Activated CD4-positive, alpha-beta T cell treated with anti-CD3 and anti-CD28 coated beads for 36 hours (primary cell): Measurements from ENCODE around the gene WDR76. TPM values are rescaled to one million over a fixed set of nuclear protein-coding genes. Genes with fewer than 3 reads are reported as not detected.
"Not testable (repeated sequence)": the region's sequence is repeated elsewhere in the genome, so short reads cannot be mapped to it uniquely, and the experiment has no call there.

Experiments
- ATAC-seq: fragments of 200-7000 bp; cut with Tn5 transposase; one replicate; pipeline ENCODE4 v1.10.0; 2021; ENCODE audit warnings: mild to moderate bottlenecking, moderate library complexity
- CTCF ChIA-PET: fragments of 350-600 bp; sonication (Branson Sonifier 250); formaldehyde crosslinking; loops from one replicate; lab custom pipeline; 2021; ENCODE audit warnings: antibody characterized with exemption; lab: Charles Lee
- POLR2A ChIA-PET: fragments of 350-600 bp; sonication (Branson Sonifier 250); formaldehyde crosslinking; loops from one replicate; lab custom pipeline; 2021; ENCODE audit warnings: antibody characterized with exemption, inconsistent platforms; lab: Charles Lee
- DNase-seq: peaks from one replicate; pipeline ENCODE4 v3.0.0-alpha.2; 2020
- H3K27ac Mint-ChIP-seq: one replicate; pipeline ENCODE4 v1.8.0; 2021; ENCODE audit warnings: mixed read lengths
- H3K27me3 Mint-ChIP-seq: one replicate; pipeline ENCODE4 v1.8.0; 2021; ENCODE audit warnings: mixed read lengths
- H3K36me3 Mint-ChIP-seq: one replicate; pipeline ENCODE4 v1.8.0; 2021; ENCODE audit warnings: low read depth, mixed read lengths
- H3K4me1 Mint-ChIP-seq: one replicate; pipeline ENCODE4 v1.8.0; 2021; ENCODE audit warnings: mixed read lengths
- H3K4me3 Mint-ChIP-seq: one replicate; pipeline ENCODE4 v1.8.0; 2021; ENCODE audit warnings: mild to moderate bottlenecking, moderate library complexity, mixed read lengths
- H3K9me3 Mint-ChIP-seq: one replicate; pipeline ENCODE4 v1.8.0; 2021; ENCODE audit warnings: low read depth, mixed read lengths
- intact Hi-C, 2 experiments: fragments of 100-400 bp; cut with DNase I in 1 of 2; cut with micrococcal nuclease in 1 of 2; formaldehyde crosslinking; loops; one replicate each; pipeline versions ENCODE4 v1.14.2 to v1.15.1; 2022 to 2024; cut with DNase I, micrococcal nuclease
- total RNA-seq, 2 experiments: library from RNA; stranded (reverse); gene quantifications; one replicate each; pipeline ENCODE4 v1.2.3, GENCODE V29; 2021

Gene WDR76
- total RNA-seq, 2 experiments from 2014 or later = 75.4 to 95.2 TPM

DNA sequence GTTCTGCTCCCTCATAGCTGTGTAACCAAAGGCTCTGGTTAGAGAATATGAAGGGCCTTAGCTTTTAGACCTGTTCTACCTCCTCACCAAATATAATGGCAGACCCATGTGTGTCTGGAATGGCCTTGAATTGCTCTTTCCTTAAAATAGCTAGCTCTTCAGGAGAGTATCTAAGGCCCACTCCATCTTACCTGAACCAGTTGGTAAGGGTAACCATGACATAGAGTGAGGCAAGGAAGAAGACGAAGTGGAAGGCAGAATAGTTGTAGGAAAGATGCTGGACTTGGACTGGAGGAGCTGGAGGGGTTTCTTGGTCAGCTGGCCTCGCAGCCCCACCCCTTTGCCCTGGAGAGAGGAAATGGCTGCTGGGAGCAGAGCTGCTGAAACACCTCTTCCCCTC, 31.6 kb upstream of the WDR76 start:
- H3K4me3 Mint-ChIP-seq = no peak overlapping the region
- H3K4me1 Mint-ChIP-seq = peaks cover 58% of the 10 kb centered on the region
- H3K27ac Mint-ChIP-seq = no peak overlapping the region
- intact Hi-C loops = no loop called here
- no peak for DNase-seq
- H3K9me3 Mint-ChIP-seq = no peaks in the 10 kb centered on the region
- no peak for ATAC-seq
- CTCF ChIA-PET = interaction anchor here (0.7 to 1.1 kb wide), 4 partner anchors 20 to 354 kb away, joined by 3 to 4 read pairs (median 3); partner anchors contain the start of gene MFAP1
- H3K36me3 Mint-ChIP-seq = peaks cover 70% of the 10 kb centered on the region
- no peaks in the 10 kb centered on the region for H3K27me3 Mint-ChIP-seq
- POLR2A ChIA-PET = interaction anchor here (2.1 kb wide), 1 partner anchor 9 kb away, joined by 5 read pairs; no protein-coding TSS in a partner anchor

DNA sequence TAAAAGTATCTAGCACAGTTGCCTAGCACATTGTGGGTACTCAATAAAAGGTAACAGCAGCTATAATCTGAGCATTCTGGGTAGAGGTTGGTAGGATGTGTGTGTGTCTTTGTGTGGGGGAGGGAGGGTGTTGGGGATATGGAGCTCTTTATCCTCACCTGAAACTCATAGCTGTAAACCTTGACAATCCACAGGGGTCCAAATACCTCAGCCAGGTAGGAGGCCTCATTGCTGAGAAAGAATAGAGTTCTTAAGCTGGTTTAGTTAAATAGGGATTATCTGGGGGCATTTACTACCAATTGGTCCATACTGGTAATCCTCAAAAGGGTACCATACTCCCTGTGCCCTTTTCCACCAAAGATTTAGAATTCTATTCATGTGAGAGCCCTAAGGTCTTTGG, 30.8 kb upstream of the WDR76 start:
- CTCF ChIA-PET = interaction anchor here (0.6 to 1.1 kb wide), 2 partner anchors 19 to 355 kb away, joined by 3 read pairs; partner anchors contain the start of gene ELL3
- no peak overlapping the region for H3K27ac Mint-ChIP-seq
- no peak overlapping the region for H3K4me3 Mint-ChIP-seq
- POLR2A ChIA-PET = interaction anchor here (0.8 to 2.1 kb wide), 2 partner anchors 8 to 19 kb away, joined by 3 to 5 read pairs; partner anchors contain the start of gene ELL3
- no peaks in the 10 kb centered on the region for H3K27me3 Mint-ChIP-seq
- H3K36me3 Mint-ChIP-seq = peaks cover 78% of the 10 kb centered on the region
- no peaks in the 10 kb centered on the region for H3K9me3 Mint-ChIP-seq
- DNase-seq (no peak), ATAC-seq (no peak)
- peaks cover 62% of the 10 kb centered on the region for H3K4me1 Mint-ChIP-seq
- intact Hi-C loops = no loop called here

DNA sequence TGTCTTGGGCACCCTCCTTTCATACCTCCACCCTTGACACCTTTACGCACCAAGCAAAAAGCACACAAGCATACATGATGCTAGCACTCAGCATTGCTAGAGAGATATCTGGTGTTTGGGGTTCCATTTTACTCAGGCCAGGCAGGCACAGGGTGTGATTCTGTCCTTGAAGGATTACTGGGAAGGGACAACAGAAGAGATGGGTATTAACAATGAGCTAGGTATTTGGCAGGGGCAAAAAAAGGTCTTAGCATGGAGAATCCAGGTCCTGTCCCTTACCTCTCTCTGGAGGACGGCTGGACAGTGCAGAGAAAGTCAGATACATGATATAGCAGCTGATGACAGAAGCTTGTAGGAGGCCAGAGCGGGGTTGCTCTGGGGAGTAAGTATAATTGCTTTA, 30.2 kb upstream of the WDR76 start:
- ChIA-PET CTCF (interaction anchor here (2.5 kb wide), 1 partner anchor 20 kb away, joined by 9 read pairs; the partner anchor contains the start of gene ELL3), POLR2A (interaction anchor here (0.8 kb wide), 1 partner anchor 19 kb away, joined by 3 read pairs; the partner anchor contains the start of gene ELL3)
- H3K27ac Mint-ChIP-seq = peak overlapping the region; percentile 12
- H3K4me1 Mint-ChIP-seq = peaks cover 65% of the 10 kb centered on the region
- ATAC-seq (no peak), DNase-seq (no peak)
- no peak overlapping the region for H3K4me3 Mint-ChIP-seq
- intact Hi-C loops = no loop called here
- H3K27me3 Mint-ChIP-seq = no peaks in the 10 kb centered on the region
- no peaks in the 10 kb centered on the region for H3K9me3 Mint-ChIP-seq
- H3K36me3 Mint-ChIP-seq = peaks cover 84% of the 10 kb centered on the region

DNA sequence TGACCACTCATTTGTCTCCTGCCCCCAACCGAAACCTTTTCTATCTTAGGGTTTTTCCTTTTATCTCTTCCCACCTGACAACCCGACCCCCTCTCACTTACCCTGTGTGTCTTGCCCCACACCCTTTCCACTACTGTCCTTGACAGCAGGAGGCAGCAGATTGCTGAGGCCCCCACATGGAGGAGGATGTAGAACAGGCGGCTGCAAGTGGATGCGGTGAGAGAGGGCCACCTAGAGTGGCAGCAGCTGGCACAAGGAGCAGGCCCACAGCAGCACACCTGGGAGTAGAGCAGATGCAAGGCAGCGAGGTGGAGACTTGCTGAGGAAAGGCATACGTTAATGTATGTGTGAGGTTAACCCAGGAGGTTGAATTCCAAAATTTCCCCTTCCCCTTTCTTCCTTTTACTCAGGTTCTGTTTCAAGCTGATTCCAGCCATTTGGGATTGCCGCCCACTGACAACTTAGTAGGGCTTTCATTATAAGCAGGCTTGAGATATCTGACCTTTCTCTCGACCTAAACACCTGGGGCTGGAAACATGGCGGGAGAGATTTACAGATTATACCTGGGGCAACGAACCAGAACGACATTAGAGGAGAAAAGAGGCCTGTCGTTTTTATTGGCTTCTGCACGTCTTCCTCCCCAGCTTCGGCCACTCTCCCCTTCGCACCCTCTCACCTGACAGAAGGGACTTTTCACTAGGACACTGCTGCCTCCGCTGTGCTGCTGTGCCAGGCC, 27.4 kb upstream of the WDR76 start:
- ChIA-PET CTCF (interaction anchor here (1.3 to 1.5 kb wide), 3 partner anchors 23 to 27 kb away, joined by 4 to 5 read pairs (median 4); partner anchors contain the start of gene ELL3), POLR2A (interaction anchor here (1.3 to 1.4 kb wide), 2 partner anchors 22 to 28 kb away, joined by 6 to 12 read pairs; partner anchors contain the start of genes ELL3 and WDR76)
- H3K27ac Mint-ChIP-seq = peak overlapping the region; percentile 98
- H3K9me3 Mint-ChIP-seq = no peaks in the 10 kb centered on the region
- H3K4me3 Mint-ChIP-seq = peak overlapping the region; percentile 85
- ATAC-seq = no peak
- peaks cover 53% of the 10 kb centered on the region for H3K4me1 Mint-ChIP-seq
- peak; percentile 17 for DNase-seq
- intact Hi-C loops = no loop called here
- H3K36me3 Mint-ChIP-seq = peaks cover 72% of the 10 kb centered on the region
- H3K27me3 Mint-ChIP-seq = no peaks in the 10 kb centered on the region

DNA sequence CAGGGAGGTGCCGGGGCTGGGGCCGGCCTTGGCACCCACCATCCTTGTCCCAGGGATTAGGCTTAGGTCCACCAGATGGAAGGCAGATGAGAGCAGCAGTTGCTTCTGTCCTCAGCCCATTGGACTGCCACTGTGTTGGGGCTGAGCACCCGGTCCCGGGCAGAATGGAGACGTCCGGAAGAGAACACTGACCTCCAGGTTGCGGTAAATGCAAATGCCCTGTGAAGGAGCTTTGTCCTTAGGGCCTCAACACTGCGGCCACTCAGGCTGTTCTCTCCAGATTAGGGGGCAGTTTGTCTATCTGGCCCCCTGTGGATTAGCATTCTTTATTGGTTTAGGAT, 26.9 kb upstream of the WDR76 start, which contains the start of gene SERINC4:
Gene SERINC4, minus strand, starts transcription at position 276 of the 341 bp plus-strand sequence. Its CDS starts 234 bp downstream, at position 42.
- H3K36me3 Mint-ChIP-seq = peaks cover 70% of the 10 kb centered on the region
- intact Hi-C loops = loop anchor here (1.0 to 2.0 kb wide), 3 partner anchors 8 to 469 kb away; partner anchors contain the start of genes MFAP1 (in 2 of the 2), SERF2 (in 2 of the 2) and LCMT2 (in 1 of the 2)
- POLR2A ChIA-PET = interaction anchor here (1.0 to 1.5 kb wide), 4 partner anchors 23 to 28 kb away, joined by 6 to 15 read pairs (median 10); partner anchors contain the start of genes ELL3, MFAP1 and WDR76
- DNase-seq (no peak), ATAC-seq (peak; percentile 1)
- H3K9me3 Mint-ChIP-seq = no peaks in the 10 kb centered on the region
- peaks cover 48% of the 10 kb centered on the region for H3K4me1 Mint-ChIP-seq
- CTCF ChIA-PET = interaction anchor here (0.9 to 1.5 kb wide), 4 partner anchors 21 to 28 kb away, joined by 3 to 5 read pairs (median 4); partner anchors contain the start of gene ELL3
- H3K27me3 Mint-ChIP-seq = no peaks in the 10 kb centered on the region
- H3K27ac Mint-ChIP-seq = peak within 1 kb of the TSS; percentile 98
- H3K4me3 Mint-ChIP-seq = peak within 1 kb of the TSS; percentile 85

DNA sequence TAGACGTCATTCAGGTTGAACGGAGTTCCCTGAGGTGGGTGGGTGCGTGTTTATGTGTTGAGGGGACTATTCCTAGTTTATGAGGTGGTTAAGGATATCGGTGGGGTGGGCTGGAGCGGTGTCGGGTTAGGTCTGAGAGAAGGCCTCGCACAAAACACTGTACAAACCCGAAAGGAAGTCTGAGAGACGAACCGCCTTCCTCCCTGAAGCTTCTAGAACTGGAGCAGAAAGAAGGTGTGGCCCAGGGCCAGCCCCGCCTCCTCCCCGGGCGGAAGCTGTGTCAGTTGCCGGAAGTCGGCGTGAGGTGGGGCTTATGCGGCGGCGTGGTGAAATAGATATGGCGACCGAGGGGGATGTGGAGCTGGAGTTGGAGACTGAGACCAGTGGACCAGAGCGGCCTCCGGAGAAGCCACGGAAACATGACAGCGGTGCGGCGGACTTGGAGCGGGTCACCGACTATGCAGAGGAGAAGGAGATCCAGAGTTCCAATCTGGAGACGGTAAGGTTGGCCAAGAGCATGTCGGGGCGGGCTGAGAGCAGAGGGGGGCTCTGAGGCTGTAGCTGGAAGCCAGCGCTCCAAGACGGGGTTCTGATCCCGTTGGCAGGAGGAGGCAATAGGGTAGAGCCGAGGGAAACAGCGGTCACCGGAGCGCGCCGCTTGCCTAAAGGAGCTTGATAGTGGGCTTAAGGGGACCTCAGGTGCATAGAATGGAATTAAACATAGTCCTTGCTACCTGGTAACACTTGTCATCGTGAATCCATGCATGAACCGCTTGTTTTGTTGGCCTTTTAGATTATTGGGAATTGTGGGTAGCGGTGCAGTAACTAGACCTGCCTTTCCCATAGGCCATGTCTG, 26.3 kb upstream of the WDR76 start, which contains the start of gene HYPK:
Gene HYPK, plus strand, starts transcription at position 314 of the 856 bp plus-strand sequence. Its CDS starts 24 bp downstream, at position 338.
- Mint-ChIP-seq H3K4me3 (peak within 1 kb of the TSS; percentile 85), H3K9me3 (no peaks in the 10 kb centered on the region), H3K36me3 (peaks cover 70% of the 10 kb centered on the region), H3K4me1 (peaks cover 43% of the 10 kb centered on the region), H3K27me3 (no peaks in the 10 kb centered on the region), H3K27ac (peak within 1 kb of the TSS; percentile 98)
- ATAC-seq (peak; percentile 97), DNase-seq (peak; percentile 95)
- ChIA-PET POLR2A (interaction anchor here (0.6 to 1.5 kb wide), 7 partner anchors 9 to 32 kb away, joined by 3 to 15 read pairs (median 6); partner anchors contain the start of genes ELL3, MFAP1, SERF2 and WDR76), CTCF (interaction anchor here (0.7 to 1.5 kb wide), 6 partner anchors 12 to 30 kb away, joined by 3 to 5 read pairs (median 4); partner anchors contain the start of gene ELL3)
- intact Hi-C loops = loop anchor here (1.0 to 2.0 kb wide), 3 partner anchors 8 to 470 kb away; partner anchors contain the start of genes MFAP1 (in 2 of the 2), SERF2 (in 2 of the 2) and LCMT2 (in 1 of the 2)

DNA sequence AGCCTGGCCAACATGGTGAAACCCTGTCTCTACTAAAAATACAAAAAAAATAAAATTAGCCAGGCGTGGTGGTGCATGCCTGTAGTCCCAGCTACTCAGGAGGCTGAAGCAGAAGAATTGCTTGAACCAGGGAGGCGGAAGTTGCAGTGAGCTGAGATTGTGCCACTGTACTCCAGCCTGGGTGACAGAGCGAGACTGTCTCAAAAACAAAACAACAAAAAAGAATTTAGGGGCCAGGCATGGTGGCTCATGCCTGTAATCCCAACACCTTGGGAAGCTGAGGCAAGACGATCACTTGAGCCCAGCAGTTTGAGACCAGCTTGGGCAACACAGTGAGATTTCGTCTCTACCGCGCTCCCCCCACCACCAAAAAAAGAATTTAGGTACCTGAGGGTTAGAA, 24.1 kb upstream of the WDR76 start:
- ATAC-seq, H3K27me3 Mint-ChIP-seq, H3K9me3 Mint-ChIP-seq, H3K27ac Mint-ChIP-seq, H3K4me3 Mint-ChIP-seq, DNase-seq, intact Hi-C loops: not testable (repeated sequence)
- peaks cover 73% of the 10 kb centered on the region for H3K36me3 Mint-ChIP-seq
- peaks cover 36% of the 10 kb centered on the region for H3K4me1 Mint-ChIP-seq
- CTCF ChIA-PET = interaction anchor here (0.8 to 1.3 kb wide), 2 partner anchors 10 to 25 kb away, joined by 4 read pairs; no protein-coding TSS in a partner anchor
- POLR2A ChIA-PET = interaction anchor here (1.3 kb wide), 1 partner anchor 29 kb away, joined by 4 read pairs; no protein-coding TSS in a partner anchor

DNA sequence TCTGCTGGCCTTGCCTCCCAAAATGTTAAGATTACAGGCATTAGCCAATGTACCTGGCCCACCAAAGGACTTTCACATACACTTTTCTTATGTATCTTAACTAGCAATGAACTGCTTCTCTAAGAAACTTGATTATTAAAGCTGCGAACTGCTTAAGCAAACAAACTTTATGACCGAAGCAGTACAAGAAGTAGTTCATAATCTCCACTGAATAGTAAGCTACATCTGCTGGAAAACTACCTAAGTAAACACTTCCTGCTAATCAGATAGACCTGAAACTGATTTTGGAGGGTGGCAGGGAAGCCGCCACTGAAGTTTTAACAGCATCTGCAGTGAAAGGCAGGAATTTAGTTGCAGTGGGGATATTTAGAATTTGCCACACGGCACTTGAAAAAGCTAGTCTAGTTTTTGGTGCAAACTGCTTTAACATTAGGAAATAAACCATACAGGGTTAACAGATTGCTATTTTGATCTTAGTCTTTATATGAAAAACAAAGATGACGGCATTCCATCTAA, 18.3 kb upstream of the WDR76 start:
- H3K36me3 Mint-ChIP-seq = peaks cover 71% of the 10 kb centered on the region
- ATAC-seq = no peak
- intact Hi-C loops = no loop called here
- peaks cover 3% of the 10 kb centered on the region for H3K4me1 Mint-ChIP-seq
- H3K27me3 Mint-ChIP-seq = no peaks in the 10 kb centered on the region
- DNase-seq = no peak
- H3K4me3 Mint-ChIP-seq = no peak overlapping the region
- ChIA-PET CTCF (interaction anchor here (1.3 kb wide), 1 partner anchor 39 kb away, joined by 4 read pairs; no protein-coding TSS in a partner anchor), POLR2A (no interaction called here)
- no peaks in the 10 kb centered on the region for H3K9me3 Mint-ChIP-seq
- no peak overlapping the region for H3K27ac Mint-ChIP-seq

DNA sequence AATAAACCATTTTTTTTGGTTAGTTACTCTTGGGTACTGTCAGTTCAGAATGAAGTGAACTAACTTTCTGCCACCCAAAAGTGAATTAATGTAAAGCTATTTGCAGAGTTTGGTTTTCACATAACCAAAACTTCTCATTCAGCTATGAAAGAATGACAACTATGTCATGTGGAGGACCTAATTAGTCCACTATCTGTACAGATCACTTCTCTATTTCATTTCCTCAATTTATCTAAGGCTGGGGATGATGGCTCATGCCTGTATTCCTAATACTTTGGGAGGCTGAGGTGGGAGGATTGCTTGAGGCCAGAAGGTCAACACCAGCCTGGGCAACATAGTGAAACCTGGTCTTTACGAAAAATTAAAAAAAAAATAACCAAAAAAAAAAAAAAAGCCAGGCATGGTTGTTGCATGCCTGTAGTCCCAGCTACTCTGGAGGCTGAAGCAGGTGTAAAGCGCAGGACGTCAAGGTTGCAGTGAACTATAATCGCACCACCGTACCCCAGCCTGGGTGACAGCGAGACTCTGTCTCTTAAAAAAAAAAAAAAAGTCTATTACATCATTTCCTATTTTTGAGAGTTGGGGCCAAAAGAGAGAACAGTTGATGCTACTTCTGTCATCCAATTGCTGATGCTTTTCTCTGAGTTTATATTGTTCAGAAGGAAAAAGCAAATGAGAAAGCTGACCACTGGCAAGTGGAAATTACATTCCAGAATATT, 17.7 kb upstream of the WDR76 start:
- Mint-ChIP-seq H3K4me1 (peaks cover 3% of the 10 kb centered on the region), H3K36me3 (peaks cover 76% of the 10 kb centered on the region), H3K27ac (peak overlapping the region; percentile 82), H3K27me3 (no peaks in the 10 kb centered on the region), H3K9me3 (no peaks in the 10 kb centered on the region), H3K4me3 (no peak overlapping the region)
- ChIA-PET CTCF (interaction anchor here (0.6 to 1.3 kb wide), 2 partner anchors 35 to 39 kb away, joined by 3 to 4 read pairs; no protein-coding TSS in a partner anchor), POLR2A (no interaction called here)
- intact Hi-C loops = no loop called here
- DNase-seq (no peak), ATAC-seq (no peak)

DNA sequence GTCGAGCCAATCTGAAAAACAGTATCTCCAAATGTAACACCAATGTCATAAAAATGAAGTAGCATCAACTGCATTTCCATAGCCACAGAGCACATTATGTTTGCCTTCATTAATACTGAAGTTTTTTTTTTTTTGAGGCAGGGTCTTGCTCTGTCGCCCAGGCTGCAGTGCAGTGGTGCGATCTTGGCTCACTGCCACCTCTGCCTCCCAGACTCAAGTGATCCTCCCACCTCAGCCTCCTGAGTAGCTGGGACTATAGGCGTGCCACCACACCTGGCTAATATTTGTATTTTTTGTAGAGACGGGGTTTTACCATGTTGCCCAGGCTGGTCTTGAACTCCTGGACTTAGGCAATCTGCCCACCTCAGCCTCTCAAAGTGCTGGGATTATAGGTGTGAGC, 11.7 kb upstream of the WDR76 start:
- CTCF ChIA-PET, DNase-seq, POLR2A ChIA-PET, ATAC-seq, H3K4me3 Mint-ChIP-seq, H3K9me3 Mint-ChIP-seq, intact Hi-C loops, H3K27me3 Mint-ChIP-seq: not testable (repeated sequence)
- Mint-ChIP-seq H3K36me3 (peaks cover 54% of the 10 kb centered on the region), H3K4me1 (peaks cover 13% of the 10 kb centered on the region), H3K27ac (peak overlapping the region; percentile 68)
